ENCODE results near the gene MRPL16. TPM values are rescaled to one million over a fixed set of nuclear protein-coding genes. Genes with fewer than 3 reads are reported as not detected.
A peak's percentile ranks its signal among the peaks of the same experiment; 100 is the strongest.

Gene MRPL16
- total and polyA plus RNA-seq, 4 donors = 38.2 to 54.1 (median 40.2) TPM

DNA sequence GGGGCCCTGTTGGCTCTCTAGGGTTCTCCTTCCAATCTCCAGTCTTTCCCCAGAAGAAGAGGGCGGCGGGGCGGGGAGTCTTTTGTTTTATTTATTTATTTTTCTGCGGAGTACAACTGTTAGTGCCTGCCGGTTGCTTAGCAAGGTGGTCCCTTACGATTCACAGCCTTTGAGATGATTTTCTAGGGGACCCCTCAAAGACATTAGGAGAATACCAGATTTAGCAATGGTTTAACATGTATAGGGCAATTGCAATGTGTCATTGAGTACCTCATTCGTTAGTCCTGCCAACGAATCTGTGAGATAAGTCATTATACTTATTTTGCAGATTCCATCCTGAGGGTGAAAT, 307 bp upstream of the MRPL16 start:
- H3K9me3 ChIP-seq (ENCODE audit: control insufficient read depth in 4 of 4, insufficient read depth in 3 of 4, low read length in 3 of 4) = no peaks in the 10 kb centered on the region
- 10 to 11% methylated on average over 8 of the region's 8 CpGs for WGBS, 2 donors
- peak overlapping the region in 1 of 2 donors; percentile 87 for H3K9ac ChIP-seq (ENCODE audit: insufficient read depth in 1 of 2, low read length in 2 of 2)

GRCh38 chr11:59807047-59807610, 3.4 kb downstream of the MRPL16 start:
- Histone ChIP-seq H3K4me1 (ENCODE audit: control insufficient read depth in 5 of 5, insufficient read depth in 5 of 5, low read length in 5 of 5) (peaks cover 0 to 8% (median 3%) of the 10 kb centered on the region in 5 donors), H3K27me3 (ENCODE audit: control insufficient read depth in 3 of 3, insufficient read depth in 3 of 3, low read length in 2 of 3) (no peaks in the 10 kb centered on the region), H3K36me3 (ENCODE audit: control insufficient read depth in 4 of 4, insufficient read depth in 4 of 4, low read length in 4 of 4) (peaks cover 9 to 20% (median 15%) of the 10 kb centered on the region in 4 donors), H3K9me3 (ENCODE audit: control insufficient read depth in 4 of 4, insufficient read depth in 3 of 4, low read length in 3 of 4) (no peaks in the 10 kb centered on the region), H3K27ac (ENCODE audit: low read depth in 1 of 2, low read length in 1 of 2) (no peak overlapping the region), H3K4me3 (no peak overlapping the region), H3K9ac (ENCODE audit: insufficient read depth in 1 of 2, low read length in 2 of 2) (no peak overlapping the region)
- 45 to 75% methylated on average over 1 of the region's 1 CpG for WGBS, 2 donors
- no peak for TF ChIP-seq CTCF (IDR thresholded peaks at IDR 0.05; ENCODE audit: control extremely low read depth, extremely low read depth)
- DNase-seq = no peak
- ATAC-seq (ENCODE audit: insufficient read depth, low FRiP score) = no peak

More for the DNA sequence above, 307 bp upstream of the MRPL16 start:
- TF ChIP-seq CTCF (IDR thresholded peaks at IDR 0.05; ENCODE audit: control extremely low read depth, extremely low read depth) = no peak
- ATAC-seq (ENCODE audit: insufficient read depth, low FRiP score) (no peak), DNase-seq (no peak)
- no peaks in the 10 kb centered on the region for H3K27me3 ChIP-seq (ENCODE audit: control insufficient read depth in 3 of 3, insufficient read depth in 3 of 3, low read length in 2 of 3)
- peaks cover 0 to 8% (median 3%) of the 10 kb centered on the region in 5 donors for H3K4me1 ChIP-seq (ENCODE audit: control insufficient read depth in 5 of 5, insufficient read depth in 5 of 5, low read length in 5 of 5)
- peak overlapping the region; percentile 24 to 84 for H3K27ac ChIP-seq (ENCODE audit: low read depth in 1 of 2, low read length in 1 of 2)
- H3K36me3 ChIP-seq (ENCODE audit: control insufficient read depth in 4 of 4, insufficient read depth in 4 of 4, low read length in 4 of 4) = peaks cover 6 to 17% (median 10%) of the 10 kb centered on the region in 4 donors
- no peak overlapping the region for H3K4me3 ChIP-seq

- peaks cover 5 to 27% (median 15%) of the 10 kb centered on the region in 4 donors for H3K36me3 ChIP-seq (ENCODE audit: control insufficient read depth in 4 of 4, insufficient read depth in 4 of 4, low read length in 4 of 4)
- no peak for DNase-seq
- 85 to 90% methylated on average over 2 of the region's 2 CpGs for WGBS, 2 donors
These were observed 6.5 kb downstream of the MRPL16 start for GRCh38 chr11:59804061-59804460.

More at GRCh38 chr11:59804061-59804460, 6.5 kb downstream of the MRPL16 start:
- no peak for ATAC-seq (ENCODE audit: insufficient read depth, low FRiP score)
- Histone ChIP-seq H3K4me1 (ENCODE audit: control insufficient read depth in 5 of 5, insufficient read depth in 5 of 5, low read length in 5 of 5) (peaks cover 0 to 2% (median 0%) of the 10 kb centered on the region in 5 donors), H3K27ac (ENCODE audit: low read depth in 1 of 2, low read length in 1 of 2) (no peak overlapping the region), H3K9ac (ENCODE audit: insufficient read depth in 1 of 2, low read length in 2 of 2) (no peak overlapping the region), H3K27me3 (ENCODE audit: control insufficient read depth in 3 of 3, insufficient read depth in 3 of 3, low read length in 2 of 3) (no peaks in the 10 kb centered on the region), H3K4me3 (no peak overlapping the region), H3K9me3 (ENCODE audit: control insufficient read depth in 4 of 4, insufficient read depth in 3 of 4, low read length in 3 of 4) (no peaks in the 10 kb centered on the region)
- no peak for TF ChIP-seq CTCF (IDR thresholded peaks at IDR 0.05; ENCODE audit: control extremely low read depth, extremely low read depth)

Measured in lung (tissue), 12 donors.